HL-60/S4 (cell line): ENCODE measurements around the gene SLC66A2.
"Not testable (repeated sequence)": the region's sequence is repeated elsewhere in the genome, so short reads cannot be mapped to it uniquely, and the experiment has no call there.

Experiments used
- in situ Hi-C: fragments of 300-500 bp; cut with MboI; formaldehyde crosslinking; loops from 2 replicates; pipeline ENCODE4 v1.14.3; 2022; ENCODE audit warnings: low sequenced_read_pairs

The SLC66A2 gene

DNA sequence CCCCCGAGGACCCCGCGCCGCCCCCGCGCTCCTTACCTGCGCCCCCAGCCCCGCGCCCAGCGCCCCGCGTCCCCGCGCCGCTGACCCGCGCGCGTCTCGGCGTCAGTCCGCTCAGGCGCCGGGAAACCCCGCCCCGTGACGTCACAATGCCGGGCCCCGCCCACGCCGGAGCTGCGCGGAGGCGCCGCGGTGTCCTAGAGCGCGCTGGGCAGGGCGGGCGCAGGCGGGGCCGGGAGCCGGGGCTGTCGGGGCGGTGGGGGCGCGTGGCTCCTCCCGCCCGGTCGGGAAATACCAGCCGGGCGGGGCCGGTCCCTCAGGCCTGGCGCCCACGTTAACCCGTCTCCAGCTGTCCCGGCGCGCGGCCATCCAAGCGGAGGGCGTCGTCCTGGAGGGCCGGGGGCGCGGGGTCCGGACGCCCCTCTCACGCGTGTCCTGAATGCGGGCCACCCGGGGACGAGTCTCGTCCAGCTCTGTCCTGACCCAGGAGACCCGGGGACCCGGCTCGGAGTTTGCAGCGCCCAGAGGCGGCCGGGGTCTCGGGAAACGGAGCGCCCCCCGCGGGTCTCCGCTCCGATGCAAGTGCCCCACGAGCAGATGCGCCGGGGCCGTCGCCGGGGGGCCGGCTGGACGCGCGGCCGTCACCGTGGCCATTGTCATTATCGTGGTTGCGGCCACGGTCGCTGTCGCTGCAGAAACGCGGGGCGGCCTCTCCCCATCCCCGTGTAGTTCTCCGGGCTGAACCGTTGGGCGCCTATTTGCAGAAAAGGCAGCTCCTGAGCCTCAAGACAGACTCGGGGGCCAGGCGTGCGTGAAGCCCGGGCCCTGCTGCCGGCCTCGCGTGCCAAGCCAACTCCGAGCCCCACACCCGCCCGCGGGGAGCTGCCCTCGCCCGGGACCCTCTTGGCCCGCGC is at the start of gene SLC66A2:
Gene SLC66A2, minus strand, starts transcription at position 109 of the 911 bp plus-strand sequence. CDS start 727 bp downstream, outside the sequence.
- in situ Hi-C loops, result no loop called here

DNA sequence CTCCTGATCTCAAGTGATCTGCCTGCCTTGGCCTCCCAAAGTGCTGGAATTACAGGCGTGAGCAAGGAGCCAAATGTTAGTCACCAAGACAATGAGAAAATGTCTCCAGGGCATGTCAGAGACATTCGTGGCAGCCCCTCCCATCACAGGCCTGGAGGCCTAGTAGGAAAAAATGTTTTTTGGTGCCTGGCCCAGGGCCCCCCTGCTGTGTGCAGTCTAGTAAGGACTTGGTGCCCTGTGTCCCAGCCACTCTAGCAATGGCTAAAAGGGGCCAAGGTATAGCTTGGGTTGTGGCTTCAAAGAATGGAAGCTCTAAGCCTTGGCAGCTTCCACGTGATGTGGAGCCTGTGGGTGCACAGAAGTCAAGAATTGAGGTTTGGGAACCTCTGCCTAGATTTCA is 49.4 kb upstream of the SLC66A2 start:
- in situ Hi-C loops, result no loop called here

DNA sequence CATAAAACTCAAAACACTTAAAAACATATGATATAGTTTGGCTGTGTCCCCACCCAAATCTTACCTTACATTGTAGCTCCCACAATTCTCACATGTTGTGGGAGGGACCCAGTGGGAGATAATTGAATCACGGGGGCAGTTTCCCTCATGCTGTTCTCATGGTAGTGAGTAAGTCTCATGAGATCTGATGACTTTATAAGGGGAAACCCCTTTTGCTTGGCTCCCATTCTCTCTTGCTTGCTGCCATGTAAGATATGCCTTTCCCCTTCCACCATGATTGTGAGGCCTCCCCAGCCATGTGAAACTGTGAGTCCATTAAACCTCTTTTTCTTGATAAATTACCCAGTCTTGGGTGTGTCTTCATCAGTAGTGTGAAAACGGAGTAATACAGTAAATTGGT is 48.2 kb upstream of the SLC66A2 start:
- in situ Hi-C loops, result not testable (repeated sequence)

DNA sequence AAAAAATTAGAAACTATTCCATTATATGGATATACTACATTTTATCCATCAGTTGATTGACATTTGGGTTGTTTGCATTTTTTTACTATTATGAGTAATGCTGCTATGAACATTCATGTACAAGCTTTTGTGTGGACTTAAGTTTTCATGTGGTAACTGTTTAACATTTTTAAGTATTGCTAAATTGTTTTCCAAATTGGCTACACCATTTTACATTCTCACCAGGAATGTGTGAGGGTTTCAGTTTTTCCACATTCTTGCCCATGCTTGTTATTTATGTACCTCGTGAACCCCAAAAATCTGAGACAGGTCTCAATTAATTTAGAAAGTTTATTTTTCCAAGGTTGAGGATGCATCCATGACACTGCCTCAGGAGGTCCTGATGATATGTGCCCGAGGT is 40.0 kb upstream of the SLC66A2 start:
- in situ Hi-C loops, result no loop called here

DNA sequence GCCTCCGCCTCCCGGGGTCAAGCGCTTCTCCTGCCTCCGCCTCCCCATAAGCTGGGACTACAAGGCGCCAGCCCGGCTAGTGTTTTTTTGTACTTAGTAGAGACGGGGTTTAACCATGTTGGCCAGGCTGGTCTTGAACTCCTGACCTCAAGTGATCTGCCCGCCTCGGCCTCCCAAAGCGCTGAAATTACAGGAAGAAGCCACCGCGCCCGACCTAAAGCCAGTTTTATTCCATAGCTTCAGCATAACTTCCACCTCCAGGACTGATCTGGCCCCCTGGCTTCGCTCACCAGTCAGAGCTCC is 37.7 kb upstream of the SLC66A2 start:
- in situ Hi-C loops, result no loop called here

DNA sequence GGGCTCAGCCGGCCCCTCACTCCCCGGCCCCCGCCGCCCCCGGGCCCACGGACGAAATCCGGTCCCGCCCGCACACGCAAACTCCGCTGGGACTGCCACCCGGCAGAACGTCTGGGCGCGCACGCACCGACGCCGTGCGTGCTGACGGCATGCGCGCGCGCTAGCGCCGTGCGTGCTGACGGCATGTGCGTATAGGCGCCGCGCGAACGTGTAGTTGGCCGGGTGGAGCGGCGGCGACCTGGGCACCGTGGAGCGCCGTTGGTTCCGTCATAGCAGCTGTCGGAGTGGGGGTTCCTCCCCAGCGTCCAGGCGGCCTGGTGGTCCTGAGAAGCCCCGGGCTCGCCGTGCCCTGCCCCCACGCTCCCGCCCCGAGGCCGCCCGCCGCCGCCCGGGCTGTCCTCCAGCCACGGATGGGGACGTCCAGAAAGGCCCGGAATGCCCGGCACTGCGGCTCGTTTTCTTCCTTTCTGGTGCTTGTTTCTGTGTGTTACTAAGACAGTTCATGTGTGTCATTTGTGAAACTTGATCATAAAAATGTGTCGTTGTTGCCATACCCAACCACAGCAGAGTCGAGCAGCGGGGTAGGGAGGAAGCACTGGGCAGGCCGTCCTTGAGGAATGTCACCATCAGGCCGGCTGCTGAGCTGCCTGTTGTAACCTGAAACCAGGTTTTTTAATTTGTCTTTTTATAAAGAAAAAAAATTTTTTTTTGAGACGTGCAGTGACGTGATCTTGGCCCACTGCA is 37.2 kb upstream of the SLC66A2 start, which contains the start of gene TXNL4A:
Gene TXNL4A, minus strand, starts transcription at position 113 of the 744 bp plus-strand sequence. CDS start 171 bp downstream, outside the sequence.
- in situ Hi-C loops, result no loop called here

DNA sequence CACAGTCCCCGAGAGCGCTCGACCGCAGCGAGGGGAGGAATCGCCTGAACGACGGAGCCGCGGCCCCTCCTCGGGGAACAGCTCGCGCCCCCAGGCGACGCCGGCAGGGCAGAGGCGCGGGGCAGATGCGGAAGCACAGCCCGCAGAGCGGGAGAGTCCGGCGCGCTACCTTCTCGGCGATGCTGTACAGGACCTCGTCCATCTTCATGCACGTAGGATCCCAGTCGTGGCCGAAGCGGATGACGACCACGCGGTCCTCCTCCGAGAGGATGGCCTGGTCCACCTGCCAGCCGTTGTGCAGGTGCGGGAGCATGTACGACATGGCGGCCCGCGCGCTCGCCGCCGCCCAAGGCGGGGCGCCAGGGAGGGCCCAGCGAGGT is 36.6 kb upstream of the SLC66A2 start:
- in situ Hi-C loops, result no loop called here

DNA sequence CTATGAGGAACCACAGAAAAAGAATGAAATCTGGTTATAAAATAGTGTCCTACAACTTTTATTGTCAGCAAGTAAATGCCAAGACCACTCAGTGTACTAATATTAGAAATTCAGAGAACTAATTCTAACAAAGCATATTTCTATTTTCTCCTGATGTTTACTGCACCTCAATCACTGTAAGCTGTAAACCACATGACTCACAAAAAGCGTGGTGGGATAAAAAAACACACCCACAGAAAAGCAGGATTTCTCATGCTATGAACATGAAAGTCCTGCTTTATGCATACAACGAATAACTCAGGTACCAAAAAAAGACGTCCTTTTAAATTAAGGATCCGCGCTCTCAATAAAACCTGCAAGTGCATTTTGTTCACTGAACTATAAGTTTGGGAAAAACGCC is 36.1 kb upstream of the SLC66A2 start:
- in situ Hi-C loops, result no loop called here

DNA sequence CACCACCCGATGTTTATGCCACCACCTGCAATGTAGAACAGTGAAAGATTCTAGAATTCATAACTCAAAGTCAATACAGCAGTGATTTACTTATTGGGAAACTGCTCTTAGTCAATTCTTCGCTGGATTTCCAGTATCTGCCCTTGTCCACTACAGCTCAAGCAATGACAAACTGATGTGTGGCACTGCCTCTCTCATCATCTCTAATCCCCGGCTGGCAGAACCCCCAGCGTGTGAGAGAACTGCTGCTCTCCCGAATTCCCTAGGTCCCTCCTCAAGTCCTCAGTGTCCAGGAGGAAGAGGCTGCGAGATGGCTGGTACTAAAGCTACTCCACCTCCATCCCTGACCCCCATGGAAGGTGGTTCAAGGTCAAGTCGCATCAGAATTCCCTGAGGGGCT is 35.3 kb upstream of the SLC66A2 start:
- in situ Hi-C loops, result no loop called here

DNA sequence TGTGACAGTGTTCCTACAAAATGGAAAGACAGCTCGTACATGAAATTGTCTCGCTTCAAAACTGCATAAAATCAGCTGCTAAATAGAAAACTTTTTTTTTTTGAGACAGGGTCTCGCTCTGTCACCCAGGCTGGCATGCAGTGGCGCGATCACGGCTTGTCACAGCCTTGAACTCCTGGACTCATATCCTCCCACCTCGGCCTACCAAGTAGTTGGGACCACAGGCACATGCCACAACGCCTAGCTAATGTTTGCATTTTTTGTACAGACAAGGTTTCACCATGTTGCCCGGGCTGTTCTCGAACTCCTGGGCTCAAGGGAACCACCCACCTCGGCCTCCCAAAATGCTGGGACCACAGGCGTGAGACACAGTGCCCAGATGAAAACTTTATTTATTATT is 33.7 kb upstream of the SLC66A2 start:
- in situ Hi-C loops, result no loop called here

DNA sequence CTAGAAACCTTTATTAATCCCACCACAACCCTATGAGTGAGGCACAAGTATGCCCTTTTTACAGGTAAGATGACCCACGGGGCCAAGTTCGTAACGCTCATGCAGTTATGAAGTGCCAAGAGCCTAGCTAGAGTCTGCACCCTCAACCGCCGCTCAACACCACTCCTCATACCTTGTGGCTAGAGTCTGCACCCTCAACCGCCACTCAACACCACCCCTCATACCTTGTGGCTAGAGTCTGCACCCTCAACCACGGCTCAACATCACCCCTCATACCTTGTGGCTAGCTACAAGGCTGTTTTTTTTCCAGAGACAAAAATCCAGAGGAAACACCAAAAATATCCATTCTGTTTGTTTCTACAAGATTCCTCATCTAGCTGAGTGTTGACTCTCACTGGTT is 32.3 kb upstream of the SLC66A2 start:
- in situ Hi-C loops, result no loop called here

DNA sequence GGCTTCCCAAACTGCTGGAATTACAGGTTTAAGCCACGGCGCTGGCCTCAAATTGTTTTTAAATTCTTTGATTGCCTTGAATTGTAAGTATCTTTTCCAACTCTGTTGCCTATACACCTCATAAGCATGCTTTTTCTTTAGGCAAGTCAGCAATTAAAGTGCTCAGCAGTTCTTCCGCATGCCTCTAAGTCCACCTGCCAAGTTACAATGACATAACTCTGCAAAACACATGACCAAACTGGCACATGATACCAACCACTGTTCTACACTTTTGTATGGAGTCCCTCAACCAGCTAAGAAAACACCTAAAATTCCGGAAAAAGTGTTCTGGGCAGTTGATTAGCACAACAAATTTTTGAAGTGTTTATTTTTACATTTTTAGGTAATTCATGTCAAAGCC is 31.8 kb upstream of the SLC66A2 start:
- in situ Hi-C loops, result no loop called here

DNA sequence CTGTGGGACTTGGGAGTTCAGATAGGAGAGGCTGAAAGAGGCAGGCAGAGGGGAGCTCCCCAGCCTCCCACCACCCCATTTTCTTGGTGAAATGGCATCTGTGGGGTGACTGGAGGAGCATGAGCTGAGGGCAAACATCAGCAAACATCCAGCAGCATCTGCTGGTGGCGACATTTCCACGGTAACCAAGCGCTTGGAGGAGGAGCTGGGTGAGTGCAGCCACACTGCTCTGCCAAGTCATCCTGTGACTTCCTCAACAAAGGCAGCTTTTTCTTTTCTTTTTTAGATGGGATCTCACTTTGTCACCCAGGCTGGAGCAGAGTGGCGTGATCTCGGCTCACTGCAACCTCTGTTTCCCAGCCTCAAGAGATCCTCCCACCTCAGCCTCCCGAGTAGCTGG is 31.3 kb upstream of the SLC66A2 start:
- in situ Hi-C loops, result no loop called here

DNA sequence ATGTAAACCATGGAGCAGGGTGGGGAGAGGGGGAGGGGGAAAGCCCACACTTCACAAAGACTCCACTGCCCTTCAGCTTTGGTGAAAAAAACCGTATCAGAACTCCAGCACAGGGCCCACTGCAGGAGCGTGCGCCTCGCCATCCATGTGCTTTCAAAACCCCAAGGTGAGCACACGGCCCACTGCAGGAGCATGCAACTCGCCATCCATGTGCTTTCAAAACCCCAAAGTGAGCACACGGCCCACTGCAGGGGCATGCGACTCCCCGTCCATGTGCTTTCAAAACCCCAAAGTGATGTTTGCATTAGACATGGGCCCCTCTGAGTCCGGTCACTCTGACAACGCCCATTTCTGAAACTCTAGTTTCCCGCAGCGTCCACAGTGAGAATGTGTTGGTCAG is 29.1 kb upstream of the SLC66A2 start:
- in situ Hi-C loops, result no loop called here

DNA sequence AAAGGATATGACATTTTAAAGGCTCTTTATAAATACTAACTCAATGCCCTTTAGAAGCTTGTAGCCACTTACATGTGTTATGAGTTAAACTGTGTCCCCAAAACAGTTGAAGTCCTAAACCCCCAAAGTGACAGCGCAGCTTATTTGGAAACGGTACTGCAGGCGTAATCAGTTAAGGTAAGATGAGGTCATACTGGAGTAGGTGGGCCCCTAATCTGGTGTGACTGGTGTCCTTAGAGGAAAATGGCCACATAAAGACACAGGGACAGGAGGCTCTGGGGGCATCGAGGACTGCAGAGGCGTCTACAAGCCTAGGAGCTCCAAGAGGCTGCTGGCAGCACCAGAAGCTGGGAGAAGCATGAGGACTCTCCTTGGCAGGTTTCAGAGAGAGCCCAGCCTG is 28.4 kb upstream of the SLC66A2 start:
- in situ Hi-C loops, result no loop called here

DNA sequence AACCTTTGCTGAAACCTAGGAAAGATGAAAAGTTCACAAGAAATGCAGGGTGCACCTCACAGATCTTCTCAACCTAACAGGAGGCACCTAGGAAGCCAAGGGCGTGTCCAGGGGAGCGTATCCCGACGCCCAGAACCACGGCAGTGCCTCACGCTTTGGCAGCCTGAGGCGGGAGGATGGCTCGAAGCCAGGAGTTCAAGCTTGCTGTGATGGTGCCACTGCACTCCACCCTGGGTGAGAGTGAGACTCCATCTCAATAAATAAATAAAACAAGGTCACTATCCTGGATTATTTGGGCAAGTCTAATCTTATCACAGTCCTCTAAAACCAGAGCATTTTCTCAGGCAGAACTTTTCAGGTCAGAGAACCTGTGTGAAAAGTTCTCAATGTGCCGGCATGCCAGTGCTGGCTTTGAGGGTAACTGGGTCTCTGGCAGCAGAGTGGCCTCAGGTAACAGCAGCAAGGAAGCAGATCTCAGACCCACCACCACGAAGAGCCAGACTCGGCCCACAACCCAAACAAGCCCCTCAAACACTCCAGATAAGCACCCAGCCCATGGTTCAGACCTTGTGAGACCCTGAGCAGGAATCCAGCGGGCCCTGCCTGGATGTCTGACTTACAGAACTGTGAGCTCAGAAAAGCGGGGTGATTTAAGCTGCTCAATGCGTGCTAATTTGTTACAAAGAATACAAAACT is 24.7 kb upstream of the SLC66A2 start:
- in situ Hi-C loops, result no loop called here

DNA sequence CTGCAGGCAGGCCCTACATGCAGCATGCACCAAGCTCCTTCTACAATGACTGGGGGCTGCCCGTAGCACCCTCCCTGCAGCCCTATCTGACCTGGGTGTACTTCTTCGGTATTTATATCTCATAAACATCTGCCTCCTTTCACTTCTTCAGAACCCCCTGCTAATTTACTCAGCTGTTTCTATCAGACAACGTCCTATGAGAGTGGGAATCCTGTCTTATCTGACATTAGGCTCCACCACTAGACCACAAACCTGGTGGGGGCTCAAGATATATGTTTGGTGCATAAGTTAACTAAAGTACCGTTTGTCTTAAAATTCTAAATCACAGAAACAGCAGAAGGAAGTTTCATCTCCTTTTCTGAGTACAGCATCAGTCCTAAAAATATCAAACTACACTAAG is 23.6 kb upstream of the SLC66A2 start:
- in situ Hi-C loops, result no loop called here

DNA sequence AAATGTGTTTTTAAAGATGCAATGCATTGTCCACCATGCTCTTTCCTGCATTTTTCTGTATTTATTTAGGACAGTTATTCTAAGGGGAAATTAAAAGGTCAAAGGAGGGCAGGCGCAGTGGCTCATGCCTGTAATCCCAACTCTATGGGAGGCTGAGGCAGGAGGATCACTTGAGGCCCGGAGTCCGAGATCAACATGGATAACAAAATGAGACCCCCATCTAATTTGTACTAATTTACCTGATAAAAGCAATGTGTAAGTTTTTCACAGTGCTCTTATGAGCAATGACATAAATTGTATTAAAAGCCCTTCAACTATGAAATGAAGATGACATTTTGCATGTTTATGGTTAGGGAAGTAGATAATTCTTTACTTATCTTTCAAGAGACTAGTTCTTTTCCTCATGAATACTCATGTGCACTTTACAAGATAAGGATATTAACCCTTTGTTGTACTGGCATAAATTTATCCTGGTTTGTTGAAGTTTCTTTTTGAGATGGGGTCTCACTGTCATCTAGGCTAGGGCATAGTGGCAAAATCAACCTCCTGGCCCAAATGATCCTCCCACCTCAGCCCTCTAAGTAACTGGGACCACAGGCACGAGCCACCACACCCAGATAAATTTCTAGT is 22.7 kb upstream of the SLC66A2 start:
- in situ Hi-C loops, result no loop called here

DNA sequence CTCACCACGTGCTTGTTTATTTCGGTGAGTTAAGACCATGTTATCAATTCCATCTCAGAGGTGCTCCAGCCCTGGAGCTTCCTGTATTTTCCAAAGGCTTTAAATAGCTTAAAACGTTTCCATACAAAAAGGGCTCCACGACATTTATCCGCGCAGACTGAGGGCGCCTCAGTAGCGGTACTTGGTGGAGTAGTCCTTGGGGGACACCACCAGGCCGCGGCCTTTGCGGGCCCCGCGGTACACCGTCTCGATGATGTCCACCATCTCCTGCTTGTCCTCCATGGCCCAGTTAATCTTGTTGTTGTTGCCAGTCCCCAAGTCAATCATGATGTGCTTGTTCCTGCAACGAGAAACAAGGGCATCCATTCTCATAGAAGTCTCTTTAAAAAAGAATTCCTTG is 22.1 kb upstream of the SLC66A2 start:
- in situ Hi-C loops, result no loop called here

DNA sequence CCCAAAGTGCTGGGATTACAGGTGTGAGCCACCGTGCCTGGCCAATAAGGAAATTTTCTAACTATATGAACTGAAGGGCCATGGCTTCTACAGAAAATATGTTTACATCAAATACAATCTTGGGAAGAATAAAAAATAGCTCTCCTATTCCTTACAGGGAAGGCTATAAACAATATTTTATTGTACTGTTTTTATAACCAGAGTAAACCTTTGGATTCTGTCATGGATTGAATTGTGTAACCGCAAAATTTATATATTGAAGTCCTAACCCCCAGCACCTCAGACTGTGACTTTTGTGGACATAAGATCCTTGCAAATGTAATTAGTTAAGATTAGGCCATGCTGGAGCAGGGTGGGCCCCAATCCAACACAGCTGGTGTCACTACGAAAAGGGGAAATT is 21.3 kb upstream of the SLC66A2 start:
- in situ Hi-C loops, result no loop called here

DNA sequence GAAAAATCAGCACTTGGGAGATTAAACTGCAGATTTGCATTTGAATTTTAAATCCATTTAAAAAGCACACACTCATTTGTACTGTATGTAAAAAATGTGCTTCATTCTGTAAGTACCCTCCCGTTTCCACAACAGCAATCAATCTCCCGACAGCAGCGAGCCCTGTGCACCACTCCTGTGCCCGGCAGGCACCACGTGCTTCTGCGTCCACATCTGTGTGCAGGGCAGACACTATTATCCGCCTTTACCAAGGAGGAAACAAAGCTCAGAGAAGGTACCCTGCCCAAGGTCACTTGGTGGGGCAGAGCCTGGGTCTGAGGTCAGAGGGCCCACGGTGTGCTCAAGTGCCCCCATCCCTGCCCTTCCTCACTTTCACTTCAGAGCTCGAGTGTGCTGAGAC is 20.5 kb upstream of the SLC66A2 start:
- in situ Hi-C loops, result no loop called here
